Parathyroid adenoma (tissue), 2 donors: Measurements from ENCODE around the gene ADGRD1.

Source experiments
- H2AFZ ChIP-seq: fragments of 300-600 bp; sonication (generic); one replicate; pipeline ENCODE4 v1.7.0; 2017; ENCODE audit warnings: antibody characterized with exemption, mild to moderate bottlenecking
- H3K27ac ChIP-seq: fragments of 300-600 bp; sonication (generic); one replicate; pipeline ENCODE4 v1.7.0; 2017
- H3K27me3 ChIP-seq: fragments of 300-600 bp; sonication (generic); one replicate; pipeline ENCODE4 v1.7.0; 2017; ENCODE audit warnings: low read length; ENCODE audit not compliant: control insufficient read depth, insufficient read depth
- H3K36me3 ChIP-seq: fragments of 300-600 bp; sonication (generic); one replicate; pipeline ENCODE4 v1.7.0; 2017; ENCODE audit warnings: low read length; ENCODE audit not compliant: control insufficient read depth, insufficient read depth
- H3K4me1 ChIP-seq: fragments of 300-600 bp; sonication (generic); one replicate; pipeline ENCODE4 v1.7.0; 2017; ENCODE audit warnings: control low read depth
- H3K4me2 ChIP-seq: fragments of 300-600 bp; sonication (generic); one replicate; pipeline ENCODE4 v1.7.0; 2017; ENCODE audit warnings: low read length
- H3K4me3 ChIP-seq: fragments of 300-600 bp; sonication (generic); one replicate; pipeline ENCODE4 v1.7.0; 2017; ENCODE audit warnings: low read depth, low read length
- H3K79me2 ChIP-seq: fragments of 300-600 bp; sonication (generic); one replicate; pipeline ENCODE4 v1.7.0; 2017; ENCODE audit warnings: control low read depth
- H3K9ac ChIP-seq: fragments of 300-600 bp; sonication (generic); one replicate; pipeline ENCODE4 v1.7.0; 2017; ENCODE audit warnings: mild to moderate bottlenecking
- H3K9me3 ChIP-seq: fragments of 300-600 bp; sonication (generic); one replicate; pipeline ENCODE4 v1.7.0; 2017; ENCODE audit warnings: low read length; ENCODE audit not compliant: control insufficient read depth
- CTCF ChIP-seq: fragments of 300-600 bp; sonication (generic); IDR thresholded peaks from one replicate; pipeline ENCODE4 v1.7.0; 2017; ENCODE audit warnings: antibody characterized with exemption, mild to moderate bottlenecking
- donor health status: primary hyperparathyroidism.

ADGRD1 gene

GRCh38 chr12:131133015-131133905, 179.6 kb downstream of the ADGRD1 start:
- Histone ChIP-seq H3K27ac (no peak overlapping the region), H3K9me3 (no peaks in the 10 kb centered on the region), H3K4me3 (no peak overlapping the region), H3K4me1 (peaks cover 4% of the 10 kb centered on the region), H3K79me2 (no peaks in the 10 kb centered on the region), H3K4me2 (no peak overlapping the region), H3K9ac (no peak overlapping the region), H2AFZ (no peak overlapping the region), H3K27me3 (no peaks in the 10 kb centered on the region), H3K36me3 (no peaks in the 10 kb centered on the region)
- no peak for TF ChIP-seq CTCF

- H3K4me3 ChIP-seq = no peak overlapping the region
- H3K36me3 ChIP-seq = no peaks in the 10 kb centered on the region
- peaks cover 4% of the 10 kb centered on the region for H3K4me1 ChIP-seq
- H3K27me3 ChIP-seq = no peaks in the 10 kb centered on the region
- H3K79me2 ChIP-seq = no peaks in the 10 kb centered on the region
- H2AFZ ChIP-seq = no peak overlapping the region
- H3K4me2 ChIP-seq = no peak overlapping the region
- H3K9me3 ChIP-seq = no peaks in the 10 kb centered on the region
- H3K27ac ChIP-seq = no peak overlapping the region
- TF ChIP-seq CTCF = no peak
- H3K9ac ChIP-seq = no peak overlapping the region
Measured at GRCh38 chr12:131133994-131134393, 180.3 kb downstream of the ADGRD1 start.

- no peaks in the 10 kb centered on the region for H3K36me3 ChIP-seq
- peaks cover 4% of the 10 kb centered on the region for H3K4me1 ChIP-seq
- no peak overlapping the region for H3K9ac ChIP-seq
- no peak for TF ChIP-seq CTCF
- no peaks in the 10 kb centered on the region for H3K9me3 ChIP-seq
- H3K4me2 ChIP-seq = no peak overlapping the region
- no peak overlapping the region for H2AFZ ChIP-seq
- no peaks in the 10 kb centered on the region for H3K79me2 ChIP-seq
- H3K27me3 ChIP-seq = no peaks in the 10 kb centered on the region
- H3K27ac ChIP-seq = no peak overlapping the region
- no peak overlapping the region for H3K4me3 ChIP-seq
Measured at GRCh38 chr12:131134523-131135310, 181.0 kb downstream of the ADGRD1 start.

GRCh38 chr12:131135311-131135785, 181.6 kb downstream of the ADGRD1 start:
- Histone ChIP-seq H3K4me2 (no peak overlapping the region), H3K27me3 (no peaks in the 10 kb centered on the region), H3K4me3 (no peak overlapping the region), H3K36me3 (no peaks in the 10 kb centered on the region), H3K27ac (no peak overlapping the region), H3K9ac (no peak overlapping the region), H2AFZ (no peak overlapping the region), H3K9me3 (no peaks in the 10 kb centered on the region), H3K79me2 (no peaks in the 10 kb centered on the region), H3K4me1 (peaks cover 4% of the 10 kb centered on the region)
- no peak for TF ChIP-seq CTCF
